Smooth muscle cell of the brain vasculature (primary cell): Measurements from ENCODE around the gene CCIN.
"Not testable (repeated sequence)": the region's sequence is repeated elsewhere in the genome, so short reads cannot be mapped to it uniquely, and the experiment has no call there.

Experiments used
- DNase-seq: peaks from one replicate; pipeline ENCODE4 v3.0.0-alpha.2; 2012; ENCODE audit warnings: low read depth, low spot score

CCIN gene

DNA sequence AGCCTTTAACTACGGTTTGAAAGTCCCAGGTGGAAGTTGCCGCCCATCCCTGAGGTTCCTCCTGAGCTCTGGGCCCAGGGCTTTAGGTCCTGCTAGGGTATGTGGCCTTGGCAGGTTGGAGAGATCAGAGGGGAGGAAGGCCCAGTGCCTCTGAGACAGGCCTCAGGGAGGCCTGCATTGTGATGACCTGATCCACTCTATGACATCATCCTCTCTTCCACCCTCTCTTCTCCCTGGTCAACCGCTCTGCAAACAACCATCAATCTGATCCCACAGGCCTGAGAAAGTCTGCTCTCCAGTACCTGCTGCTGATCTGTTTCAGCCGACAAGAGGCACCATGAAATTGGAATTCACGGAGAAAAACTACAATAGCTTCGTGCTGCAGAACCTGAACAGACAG lies at the start of gene CCIN:
CCIN (plus strand) TSS at position 223 of the 400 bp plus-strand sequence; CDS start at position 338, 115 bp downstream.
- DNase-seq = no peak

DNA sequence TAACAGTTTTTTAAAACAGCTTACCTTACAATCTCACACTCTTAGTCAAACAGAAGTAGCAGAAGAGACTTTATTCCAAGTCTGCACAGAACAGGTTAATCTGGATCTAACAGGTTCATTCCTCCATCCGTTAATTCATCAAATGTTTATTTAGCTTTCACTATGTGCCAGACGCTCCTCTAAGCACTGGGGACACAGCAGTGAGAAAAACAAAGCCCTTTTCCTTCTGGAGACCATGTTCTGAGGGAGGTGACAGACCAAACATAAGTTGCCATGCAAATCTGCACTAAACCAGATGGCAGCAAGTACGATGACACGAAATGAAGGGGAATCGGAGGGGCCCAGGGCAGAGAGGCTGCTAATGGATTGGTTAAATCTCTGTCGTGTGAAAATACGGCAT lies 49.7 kb upstream of the CCIN start:
- no peak for DNase-seq

DNA sequence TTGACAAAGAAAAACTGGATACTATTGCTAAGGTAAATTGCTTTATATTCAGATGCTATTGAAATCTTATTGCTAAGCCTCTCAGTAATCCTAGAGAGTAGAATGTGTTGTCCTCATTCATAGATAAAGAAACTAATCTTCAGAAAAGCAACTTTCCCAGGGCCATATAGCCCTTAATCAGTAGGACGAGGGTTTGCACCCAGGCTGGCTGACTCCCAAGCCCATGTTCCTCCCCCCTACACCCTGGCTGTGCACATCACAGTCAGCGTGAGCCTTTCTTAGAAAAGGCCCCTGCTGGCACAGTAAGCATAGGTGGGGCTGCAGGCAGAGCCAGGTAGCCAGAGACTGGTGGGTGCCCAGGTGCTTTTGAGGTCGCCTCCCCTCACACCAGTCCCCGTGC lies 48.5 kb upstream of the CCIN start:
- DNase-seq = no peak

DNA sequence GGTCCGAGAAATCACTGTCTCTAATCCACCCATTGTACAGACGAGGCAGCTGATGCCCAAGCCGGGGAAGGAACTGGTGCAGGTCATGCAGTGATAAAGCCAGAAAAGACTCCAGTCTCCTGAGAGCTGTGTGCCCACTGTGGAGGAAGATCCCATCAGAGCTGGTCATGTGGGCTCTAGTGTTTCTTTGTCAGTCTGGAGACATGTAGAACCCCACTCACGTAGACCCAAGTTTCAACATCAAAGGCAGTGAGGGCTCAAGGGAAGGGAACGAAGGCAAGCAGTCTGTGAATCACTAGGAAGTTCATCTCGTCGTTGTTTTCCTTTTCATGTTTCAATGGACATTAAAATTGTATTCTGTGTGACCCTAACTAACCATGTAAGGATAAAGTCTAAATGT lies 47.2 kb upstream of the CCIN start:
- no peak for DNase-seq

DNA sequence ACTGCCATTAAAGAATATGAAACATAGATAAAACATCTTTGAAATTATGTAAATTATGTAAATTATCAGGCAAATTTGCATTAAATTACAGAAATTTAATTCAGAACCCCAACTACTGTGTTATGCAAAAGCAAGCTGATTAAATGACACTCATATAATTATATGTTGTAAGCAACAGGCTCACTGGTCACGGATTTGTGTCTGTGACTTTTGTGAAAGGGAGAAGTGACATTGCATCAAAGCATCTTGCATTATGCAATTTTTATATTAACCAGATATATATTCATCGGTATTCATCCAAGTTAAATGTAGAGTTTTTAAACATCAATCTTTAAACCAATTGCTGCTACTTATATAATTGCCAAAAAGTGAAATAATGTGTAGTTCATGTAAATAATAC lies 45.7 kb upstream of the CCIN start:
- DNase-seq = no peak

DNA sequence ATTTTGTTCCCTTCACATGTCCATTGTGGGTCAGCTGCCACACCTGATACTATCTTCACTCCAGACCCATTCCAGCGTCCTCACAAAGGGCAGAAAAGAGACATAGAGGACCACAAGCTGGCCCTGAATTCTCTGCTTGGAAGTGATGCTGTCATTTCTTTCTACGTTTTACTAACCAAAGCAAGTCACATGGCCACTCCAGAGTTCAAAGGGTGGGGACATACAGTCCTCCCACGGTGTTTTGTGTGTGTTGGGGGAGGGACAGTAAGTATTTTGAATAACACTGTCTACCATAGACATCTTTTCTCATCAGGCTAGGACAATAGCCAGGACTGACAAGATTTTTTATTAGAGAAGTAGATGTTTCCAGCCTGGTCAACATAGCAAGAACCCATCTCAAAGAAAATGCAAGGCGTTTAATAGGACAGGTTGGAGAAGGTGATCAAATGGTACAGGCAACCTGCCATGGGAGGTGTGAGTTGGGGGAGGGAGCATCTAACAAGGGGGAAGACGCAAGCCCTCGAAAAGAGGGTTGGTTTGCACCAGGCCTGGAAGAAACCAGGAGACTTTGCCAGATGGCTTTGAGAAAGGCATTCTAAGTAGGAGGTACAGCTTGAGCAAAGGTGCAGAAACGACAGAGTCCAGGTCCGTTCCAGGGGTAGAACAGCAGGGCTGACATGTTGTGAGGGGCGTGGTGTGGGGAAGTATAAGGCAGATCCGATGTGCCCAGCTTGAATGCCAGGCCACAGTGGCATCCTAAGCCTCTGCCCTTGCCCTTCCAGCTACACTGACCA lies 43.9 kb upstream of the CCIN start:
- no peak for DNase-seq

DNA sequence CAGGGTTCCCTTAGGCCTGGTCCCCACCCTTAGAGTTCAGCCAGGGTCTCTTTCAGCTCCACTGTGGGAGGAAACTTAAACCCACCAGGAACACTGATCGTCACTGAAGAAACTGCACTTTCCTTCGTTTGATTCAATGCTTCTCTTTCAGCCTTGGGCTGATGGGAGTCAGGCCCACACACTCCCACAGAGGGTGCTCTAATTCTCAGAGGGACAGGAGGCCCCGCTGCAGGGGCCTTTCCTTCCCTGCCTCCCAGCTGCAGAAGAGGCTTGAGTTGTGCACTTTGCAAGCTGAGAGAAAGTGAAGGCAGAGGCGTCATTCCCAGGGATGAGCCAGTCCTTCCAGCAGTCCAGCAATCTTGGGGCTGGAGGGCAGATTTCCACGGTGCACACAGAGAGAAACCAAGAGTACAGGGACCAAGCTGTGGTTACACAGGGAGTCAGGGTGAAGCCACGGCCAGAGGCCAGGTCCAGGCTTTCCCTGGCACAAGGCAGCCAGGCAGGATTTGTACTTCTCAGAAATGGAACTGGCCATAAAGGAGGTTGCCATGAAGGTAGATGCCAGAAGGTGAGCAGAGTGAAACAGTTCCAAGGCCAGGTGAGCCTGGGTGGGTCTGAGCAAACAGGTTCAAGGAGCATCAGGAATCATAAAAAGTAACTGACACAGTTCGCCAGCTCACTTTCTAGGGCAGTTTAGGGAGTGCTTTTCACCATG lies 43.0 kb upstream of the CCIN start:
- DNase-seq = no peak

DNA sequence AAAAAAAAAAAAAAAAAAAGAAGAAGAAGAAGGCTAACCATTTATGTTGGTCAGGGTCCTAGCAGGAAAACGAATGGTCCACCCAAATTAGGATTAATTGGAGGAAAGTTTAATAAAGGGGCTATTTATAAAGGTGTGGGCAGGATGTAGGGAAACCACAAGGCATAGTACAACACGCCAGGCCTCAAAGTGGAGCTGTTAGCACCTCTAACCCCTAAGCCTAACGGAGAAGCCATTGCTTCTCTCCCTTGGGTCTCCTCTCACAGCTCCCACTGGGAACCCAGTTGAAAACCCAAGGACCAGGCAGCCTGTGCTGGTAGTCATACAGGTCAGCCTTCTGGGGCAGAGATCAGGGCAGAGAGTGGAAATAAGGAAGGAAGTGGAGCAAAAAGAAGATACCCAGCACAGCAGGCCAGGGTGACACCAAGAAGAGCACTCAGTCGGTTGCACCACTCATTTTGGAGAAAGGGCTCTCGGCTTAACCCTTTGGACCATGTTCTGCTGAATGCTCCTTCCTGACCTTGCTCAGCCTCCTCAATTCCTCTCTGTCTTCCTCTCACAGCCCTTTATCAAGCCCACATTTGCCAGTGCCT lies 41.4 kb upstream of the CCIN start:
- no peak for DNase-seq

DNA sequence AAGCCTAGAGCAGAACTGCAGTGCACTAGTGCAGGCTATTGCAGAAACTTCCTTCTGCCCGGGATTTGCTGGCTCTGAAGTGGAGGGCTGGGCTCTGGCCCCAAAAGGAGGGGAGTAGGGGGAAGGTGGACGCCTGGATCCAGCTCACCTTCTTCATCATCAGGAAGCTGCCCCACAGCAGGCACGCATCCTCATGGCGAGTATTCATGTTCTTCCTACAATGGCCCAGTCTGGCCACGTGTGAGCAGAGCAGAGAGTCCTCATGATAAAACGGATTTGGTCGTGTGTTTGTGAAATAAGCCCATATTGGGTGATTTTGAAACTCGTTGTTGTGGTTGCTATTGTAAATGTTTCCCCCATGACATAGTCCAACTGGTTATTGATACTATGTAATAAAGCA lies 40.8 kb upstream of the CCIN start:
- no peak for DNase-seq

DNA sequence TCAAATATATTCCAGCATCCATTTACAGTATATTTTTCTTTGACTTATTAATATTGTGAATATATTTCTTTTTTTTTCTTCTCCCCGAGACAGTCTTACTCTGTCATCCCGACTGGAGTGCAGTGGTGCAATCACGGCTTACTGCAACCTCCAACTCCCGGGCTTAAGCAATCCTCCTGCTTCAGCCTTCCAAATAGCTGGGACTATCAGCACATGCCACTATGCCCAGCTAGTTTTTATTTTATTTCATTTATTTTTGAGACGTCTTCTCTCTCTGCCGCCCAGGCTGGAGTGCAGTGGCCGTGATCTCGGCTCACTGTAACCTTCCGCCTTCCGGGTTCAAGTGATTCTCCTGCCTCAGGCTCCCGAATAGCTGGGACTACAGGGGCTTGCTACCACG lies 40.0 kb upstream of the CCIN start:
- no peak for DNase-seq

DNA sequence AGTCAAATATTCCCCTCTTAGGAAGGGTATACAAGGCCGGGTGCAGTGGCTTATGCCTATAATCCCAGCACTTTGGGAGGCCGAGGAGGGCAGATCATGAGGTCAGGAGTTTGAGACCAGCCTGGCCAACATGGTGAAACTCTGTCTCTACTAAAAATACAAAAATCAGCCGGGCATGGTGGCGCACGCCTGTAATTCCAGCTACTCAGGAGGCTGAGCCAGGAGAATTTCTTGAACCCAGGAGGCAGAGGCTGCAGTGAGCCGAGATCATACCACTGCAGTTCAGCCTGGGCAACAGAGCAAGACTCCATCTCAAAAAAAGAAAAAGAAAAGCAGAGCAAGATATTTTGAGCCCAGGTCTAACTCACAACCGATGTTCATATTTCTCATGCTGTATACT lies 37.5 kb upstream of the CCIN start:
- not testable (repeated sequence) for DNase-seq

DNA sequence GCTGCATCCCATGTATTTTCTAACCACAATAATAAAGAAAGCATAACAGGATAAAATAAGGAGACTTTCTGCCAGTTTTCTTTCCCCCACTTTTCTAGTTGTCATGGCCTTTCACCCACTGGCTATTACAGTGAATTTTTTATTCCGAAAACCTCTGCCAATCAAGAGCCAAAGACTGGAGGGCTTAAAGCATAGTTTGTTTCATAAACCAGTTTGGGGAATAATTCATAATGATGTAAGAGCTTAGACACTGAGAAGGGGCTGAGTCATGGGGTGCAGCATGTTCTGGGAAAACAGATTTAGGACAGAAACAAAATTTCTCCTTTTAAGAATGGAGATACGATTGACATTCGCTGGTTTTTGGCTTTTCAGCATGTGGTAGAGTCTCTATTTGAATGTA lies 37.1 kb upstream of the CCIN start:
- no peak for DNase-seq

DNA sequence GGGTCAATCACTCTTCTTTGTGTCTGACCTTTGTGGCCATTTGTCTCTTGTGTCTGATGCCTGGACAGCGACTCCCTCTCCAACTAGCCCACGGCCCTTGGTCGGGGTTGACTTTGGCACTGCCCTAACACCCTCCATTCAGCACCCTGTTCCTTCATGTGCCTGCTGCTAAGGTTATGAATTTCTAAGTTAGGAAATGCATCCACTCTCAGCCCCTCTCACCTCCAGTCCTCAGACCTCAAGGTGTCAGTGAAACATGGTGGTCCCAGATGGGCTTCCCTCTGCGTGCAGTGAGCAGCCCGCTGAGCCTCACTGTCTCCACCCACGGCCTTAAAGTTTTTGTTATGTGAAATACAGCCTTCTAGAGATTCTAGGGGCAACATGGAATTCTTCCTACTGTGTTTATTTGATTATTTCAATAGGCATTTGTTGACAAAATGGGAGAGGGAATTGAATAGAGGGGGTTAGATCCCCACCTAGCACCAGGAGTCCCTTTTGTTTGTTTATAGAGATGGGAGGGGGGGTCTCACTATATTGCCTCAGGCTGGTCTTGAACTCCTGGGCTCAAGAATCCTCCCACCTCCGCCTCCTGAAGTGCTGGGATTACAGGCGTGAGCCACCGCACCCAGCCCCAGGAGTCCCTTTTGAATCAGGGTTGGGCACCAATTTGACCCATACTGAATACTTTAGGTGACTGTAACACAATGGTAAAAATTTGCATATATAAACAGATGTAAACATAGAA lies 34.3 kb upstream of the CCIN start:
- DNase-seq = no peak

DNA sequence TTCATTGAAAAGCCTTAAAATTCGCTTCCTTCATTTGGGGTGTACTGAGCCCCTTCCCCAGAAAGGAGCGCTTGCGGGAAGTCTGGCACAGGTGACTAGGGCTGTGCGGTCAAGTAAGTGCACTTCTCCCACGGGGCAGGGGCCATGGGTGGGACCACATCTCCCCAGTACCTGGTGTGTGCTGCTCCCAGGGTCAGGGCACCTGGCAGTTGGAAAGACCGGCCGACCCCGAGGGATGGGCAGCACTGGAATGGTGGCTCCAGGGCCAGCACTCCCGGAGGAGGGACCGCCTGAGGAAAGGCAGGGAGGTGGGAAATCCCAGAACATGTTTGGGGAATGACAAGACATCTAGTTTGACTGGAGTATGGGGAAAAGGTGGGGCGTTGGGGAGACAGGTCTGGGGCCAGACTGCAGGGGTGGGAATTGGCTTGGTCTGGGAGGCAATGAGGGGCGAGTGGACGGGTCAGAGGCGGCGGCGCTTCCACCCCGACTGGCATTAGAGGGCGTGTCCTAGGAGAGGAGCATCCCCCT lies 33.4 kb upstream of the CCIN start:
- DNase-seq = no peak

DNA sequence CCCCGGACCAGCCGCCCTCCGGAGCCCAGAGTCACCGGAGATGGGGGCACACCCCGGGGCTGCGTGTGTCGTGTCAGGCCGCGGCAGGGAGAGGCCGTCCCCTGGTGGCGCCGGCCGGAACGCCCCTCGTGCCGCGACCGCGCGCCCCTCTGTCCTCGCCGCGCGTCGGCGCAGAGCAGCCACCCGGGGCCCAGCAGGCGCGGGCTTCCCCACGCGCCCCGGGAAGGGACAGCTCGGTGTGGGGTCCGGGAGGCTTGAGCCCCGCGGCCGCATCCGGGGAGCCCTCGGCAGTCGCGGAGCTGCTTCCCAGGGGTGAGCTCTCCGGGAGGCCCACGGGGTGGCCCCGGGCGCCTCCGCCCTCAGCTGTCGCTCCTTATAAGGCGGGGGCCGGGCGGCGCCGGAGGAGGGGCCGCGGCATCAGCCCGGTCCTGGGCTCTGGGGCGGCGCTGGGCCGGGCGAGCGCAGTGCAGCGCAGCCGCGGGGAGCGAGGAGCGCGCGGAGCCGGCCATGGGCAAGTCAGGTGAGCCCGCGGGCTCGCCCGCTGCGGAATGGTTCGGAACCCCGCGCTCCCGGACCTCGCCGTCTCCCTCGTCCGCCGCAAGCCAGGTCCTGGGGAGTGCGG lies 32.8 kb upstream of the CCIN start, which contains the start of gene GLIPR2:
GLIPR2 (plus strand) TSS at position 462 of the 622 bp plus-strand sequence; CDS start at position 508, 46 bp downstream.
- no peak for DNase-seq

DNA sequence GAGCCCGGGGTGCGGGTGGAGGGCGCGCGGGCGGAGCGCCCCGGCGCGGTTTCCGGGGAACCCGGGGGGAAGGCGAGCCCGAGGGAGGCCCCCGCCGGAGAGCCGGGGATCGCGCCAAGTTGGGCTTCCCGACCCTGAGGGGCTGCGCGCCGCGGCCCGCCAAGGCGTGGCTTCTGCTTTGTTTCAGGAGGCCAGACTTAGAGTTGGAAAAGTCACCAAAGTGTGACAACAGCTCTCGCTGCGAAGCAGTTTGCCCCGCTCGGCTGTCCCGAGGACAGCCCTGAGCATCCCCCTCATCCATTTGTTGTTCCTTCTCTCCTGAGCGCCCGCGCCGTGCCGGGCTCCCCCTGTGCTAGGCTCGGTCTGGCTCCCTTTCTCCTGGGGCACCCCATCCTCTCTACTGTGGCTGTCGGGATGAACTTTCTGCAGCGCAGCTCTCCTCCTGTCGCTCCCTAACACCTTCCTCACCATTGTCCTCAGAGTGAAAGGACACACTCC lies 32.2 kb upstream of the CCIN start:
- no peak for DNase-seq

DNA sequence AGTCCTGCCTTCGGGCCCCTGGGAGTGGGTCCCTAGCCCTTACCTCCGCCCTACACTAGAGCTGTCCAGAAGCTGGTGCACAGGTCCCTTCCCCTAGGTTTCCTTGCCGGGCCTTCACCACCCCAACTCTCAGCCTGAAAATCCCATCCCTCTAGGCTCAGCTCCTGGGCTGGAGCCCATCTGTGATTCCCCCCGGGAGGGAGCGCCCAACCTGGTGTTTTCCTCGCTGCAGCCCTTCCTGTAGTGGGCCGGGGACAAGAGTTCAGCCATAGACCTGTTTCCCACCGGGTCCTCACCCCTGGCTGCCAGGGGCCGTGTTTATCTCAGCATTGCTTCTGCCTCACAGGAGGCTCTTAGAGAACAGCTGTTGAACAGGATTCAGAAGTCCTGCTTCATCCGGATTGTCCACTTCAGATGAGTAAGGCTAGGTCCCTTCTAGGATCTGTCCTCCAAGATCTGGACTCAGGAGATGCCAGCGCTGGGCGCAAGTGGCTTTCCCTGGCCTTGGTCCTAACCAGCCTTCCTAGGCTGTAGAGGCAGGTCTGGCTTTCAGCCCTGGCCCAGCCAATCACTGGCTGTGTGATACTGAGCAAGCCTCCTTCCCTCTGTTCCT lies 31.7 kb upstream of the CCIN start:
- DNase-seq = no peak

DNA sequence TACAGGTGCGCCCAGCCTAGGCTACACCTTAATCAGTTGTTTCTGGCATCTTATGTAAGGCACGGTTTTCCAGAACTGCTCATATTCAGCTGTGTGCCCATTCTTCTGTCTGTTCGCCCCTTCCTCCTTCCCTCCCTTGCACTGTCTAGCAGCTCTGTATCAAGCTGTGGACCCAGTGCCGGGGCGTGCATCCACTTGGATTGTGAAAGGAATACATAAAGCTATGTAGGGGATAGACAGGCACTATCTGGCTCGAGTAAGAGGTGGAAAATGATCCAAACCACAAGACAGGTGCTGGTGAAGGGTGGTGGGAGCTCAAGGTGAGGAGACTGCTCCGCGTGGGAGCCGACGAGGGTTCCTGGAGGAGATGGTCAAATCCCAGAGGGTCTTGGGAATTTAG lies 30.7 kb upstream of the CCIN start:
- no peak for DNase-seq

DNA sequence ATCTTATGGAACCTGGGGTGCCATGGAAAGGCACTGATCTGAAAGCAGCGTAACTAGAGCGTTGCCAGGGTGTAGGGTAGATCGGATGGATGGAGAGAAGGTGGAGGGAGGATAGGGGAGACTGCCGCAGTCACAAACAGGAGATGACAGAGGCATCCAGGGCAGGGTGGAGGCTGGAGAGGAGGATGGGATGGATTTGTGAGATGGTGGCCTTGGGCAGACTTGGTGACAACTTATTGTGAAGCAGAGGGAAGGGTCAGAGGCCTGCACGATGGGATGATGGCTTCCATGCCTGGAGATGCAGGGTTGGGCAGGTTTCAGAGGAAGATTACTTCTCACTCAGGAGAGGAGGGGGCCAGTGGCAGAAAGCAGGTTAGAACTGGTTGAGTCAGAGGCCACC lies 30.3 kb upstream of the CCIN start:
- DNase-seq = no peak
